Measurements from ENCODE around the gene KRTAP10-8.
"Not testable (repeated sequence)": the region's sequence is repeated elsewhere in the genome, so short reads cannot be mapped to it uniquely, and the experiment has no call there.

Gene KRTAP10-8

GRCh38 chr21:44646366-44647221 is 34.7 kb downstream of the KRTAP10-8 start, which contains the start of gene KRTAP10-11:
Gene KRTAP10-11 (plus strand): TSS chr21:44646414. CDS start chr21:44646459, 45 bp downstream.
- DNase-seq (ENCODE audit: low read depth in 2 of 2), result not testable (repeated sequence)

DNA sequence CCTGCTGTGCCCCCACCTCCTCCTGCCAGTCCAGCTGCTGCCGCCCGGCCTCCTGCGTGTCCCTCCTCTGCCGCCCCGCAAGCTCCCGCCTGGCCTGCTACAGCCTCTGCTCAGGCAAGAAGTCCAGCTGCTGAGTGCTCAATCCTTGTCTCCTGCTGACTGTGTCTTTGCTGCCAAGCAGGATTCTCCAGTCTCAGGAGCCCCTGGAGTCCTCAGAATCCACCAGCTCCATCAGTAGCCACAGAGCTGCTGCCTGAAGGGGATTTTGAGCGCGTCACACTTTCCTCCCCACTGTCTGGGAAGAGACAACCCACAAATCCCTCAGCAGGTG is 35.3 kb downstream of the KRTAP10-8 start:
- DNase-seq (ENCODE audit: low read depth in 2 of 2), result no peak

DNA sequence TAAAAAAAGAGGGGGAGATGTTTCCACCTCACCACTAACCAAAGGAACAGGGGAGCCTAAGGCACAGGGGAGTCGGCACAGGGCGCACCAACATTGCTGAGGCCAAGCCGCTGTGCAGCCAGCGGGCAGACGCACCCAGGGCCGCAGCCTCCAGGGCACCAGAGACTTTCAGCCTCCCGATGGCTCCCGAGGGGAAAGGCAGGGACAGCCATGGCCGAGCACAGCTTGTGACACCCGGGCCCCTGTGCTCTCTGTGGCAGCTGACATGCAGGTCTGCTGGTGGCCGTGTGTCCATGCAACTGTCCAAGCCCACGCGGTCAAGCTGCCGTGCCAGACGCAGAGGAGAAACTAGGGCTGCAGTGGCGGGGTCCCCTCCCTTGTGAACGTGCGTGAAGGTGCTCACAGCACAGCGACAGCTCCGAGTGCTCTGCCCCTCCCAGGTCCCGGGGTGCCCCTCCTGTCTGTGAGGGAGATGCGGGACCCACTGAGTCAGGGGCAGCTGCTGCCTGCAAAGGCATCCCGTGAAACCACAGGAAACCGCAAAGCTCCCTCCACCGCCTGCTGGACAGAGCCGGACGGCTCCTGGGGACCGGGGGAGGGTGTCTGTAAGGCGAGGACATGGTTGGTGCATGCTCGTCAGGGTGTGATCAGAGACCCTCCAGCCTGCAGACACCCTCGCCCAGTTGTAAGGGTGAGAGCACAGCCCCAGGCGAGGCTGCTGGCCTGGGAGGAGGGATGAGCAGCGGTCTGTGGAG is 36.9 kb downstream of the KRTAP10-8 start:
- no peak for DNase-seq (ENCODE audit: low read depth in 2 of 2)

- DNase-seq (ENCODE audit: low read depth in 2 of 2), result no peak
These were observed 37.7 kb downstream of the KRTAP10-8 start for GRCh38 chr21:44649521-44650100.

DNA sequence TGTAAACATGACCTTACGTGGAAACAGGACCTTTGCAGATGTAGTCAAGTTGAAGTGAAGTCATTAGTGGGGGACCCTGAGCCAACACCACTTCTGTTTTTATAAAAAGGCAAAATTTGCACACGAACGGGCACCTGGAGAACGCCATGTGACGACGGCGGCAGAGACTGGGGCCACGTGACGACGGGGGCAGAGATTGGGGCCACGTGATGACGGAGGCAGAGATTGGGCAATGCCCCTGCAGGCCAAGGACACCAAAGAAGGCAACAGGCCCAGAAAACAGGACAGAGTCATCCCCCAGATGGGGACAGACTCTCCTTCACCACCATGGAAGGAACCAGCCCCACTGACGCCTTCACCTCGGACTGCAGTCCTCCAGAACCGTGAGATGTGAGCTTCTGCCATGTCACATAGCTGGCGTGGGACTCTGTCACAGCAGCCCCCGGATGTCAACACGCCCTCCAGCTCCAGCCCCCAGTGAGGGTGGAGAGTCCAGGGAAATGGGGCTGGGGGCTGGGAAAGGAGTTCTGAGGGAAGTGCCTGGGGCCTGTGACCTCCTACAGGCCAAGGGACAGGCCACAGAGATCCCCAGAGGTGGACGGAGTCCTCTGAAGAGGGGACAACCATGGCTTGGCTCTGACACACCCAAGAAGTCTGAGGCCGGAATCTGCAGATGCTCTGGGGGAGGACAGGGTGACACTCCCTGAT is 38.5 kb downstream of the KRTAP10-8 start:
- no peak for DNase-seq (ENCODE audit: low read depth in 2 of 2)

- DNase-seq (ENCODE audit: low read depth in 2 of 2), result no peak
These were observed 39.2 kb downstream of the KRTAP10-8 start for GRCh38 chr21:44650973-44651675.

DNA sequence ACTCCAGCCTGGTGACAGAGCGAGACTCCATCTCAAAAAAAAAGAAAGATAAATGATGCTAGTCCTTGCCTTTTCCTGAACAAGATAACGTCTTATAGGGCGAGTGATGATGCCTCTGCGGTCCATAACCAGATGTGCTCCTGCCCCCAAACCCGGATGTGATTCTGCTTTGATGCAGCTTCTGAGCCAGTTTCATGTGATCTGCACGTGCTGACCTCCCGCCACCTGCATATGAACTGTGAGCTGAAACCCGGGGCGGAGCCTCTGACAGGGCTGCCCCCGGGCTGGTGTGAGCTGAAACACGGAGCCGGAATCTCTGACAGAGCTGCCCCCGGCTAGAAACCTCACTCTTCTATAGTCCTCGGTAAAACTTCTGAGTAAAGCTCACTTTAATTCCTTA is 41.2 kb downstream of the KRTAP10-8 start:
- no peak for DNase-seq (ENCODE audit: low read depth in 2 of 2)

DNA sequence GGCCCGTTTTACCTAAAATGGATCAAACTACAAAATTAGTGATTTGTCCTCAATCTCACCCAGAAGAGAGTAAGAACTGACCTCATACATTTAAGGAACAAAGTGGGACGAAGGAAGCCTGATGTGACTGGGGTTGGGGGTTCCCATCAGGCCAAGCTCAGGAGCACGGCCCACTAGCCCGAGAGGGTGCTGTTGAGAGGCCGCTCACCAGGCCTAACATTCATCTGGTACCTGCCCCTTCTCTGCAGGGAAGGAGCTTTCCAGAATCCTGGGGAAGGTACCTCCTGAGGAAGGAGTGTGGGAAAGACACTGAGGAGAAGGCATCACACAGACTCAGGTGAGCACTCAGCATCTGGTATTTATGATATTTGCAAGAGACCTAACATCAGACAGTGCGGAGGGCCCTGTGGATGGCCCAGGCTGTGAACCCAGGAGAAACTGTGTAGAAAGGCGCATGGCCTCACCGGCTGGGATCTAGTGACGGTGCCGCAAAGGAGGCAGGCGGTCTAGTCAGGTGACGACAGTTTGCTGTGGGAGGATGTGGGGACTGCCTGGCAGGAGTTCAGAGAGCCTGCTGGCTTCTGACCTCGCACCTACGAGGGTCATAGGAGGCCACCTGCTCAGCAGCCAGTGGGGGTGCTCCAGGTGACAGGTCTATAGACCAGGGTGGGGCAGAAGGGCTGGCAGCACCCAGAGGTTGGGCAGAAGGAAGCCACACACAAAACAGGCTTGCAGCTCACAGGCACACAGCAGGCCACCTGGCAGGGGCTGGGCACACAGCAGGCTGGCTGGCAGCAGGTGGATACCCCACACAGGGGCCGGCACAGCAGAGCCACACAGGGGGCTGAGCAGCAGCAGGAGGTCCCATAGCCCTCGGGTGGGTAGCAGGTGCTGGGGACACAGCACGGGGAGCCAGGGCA is 42.0 kb downstream of the KRTAP10-8 start:
- no peak for DNase-seq (ENCODE audit: low read depth in 2 of 2)

DNA sequence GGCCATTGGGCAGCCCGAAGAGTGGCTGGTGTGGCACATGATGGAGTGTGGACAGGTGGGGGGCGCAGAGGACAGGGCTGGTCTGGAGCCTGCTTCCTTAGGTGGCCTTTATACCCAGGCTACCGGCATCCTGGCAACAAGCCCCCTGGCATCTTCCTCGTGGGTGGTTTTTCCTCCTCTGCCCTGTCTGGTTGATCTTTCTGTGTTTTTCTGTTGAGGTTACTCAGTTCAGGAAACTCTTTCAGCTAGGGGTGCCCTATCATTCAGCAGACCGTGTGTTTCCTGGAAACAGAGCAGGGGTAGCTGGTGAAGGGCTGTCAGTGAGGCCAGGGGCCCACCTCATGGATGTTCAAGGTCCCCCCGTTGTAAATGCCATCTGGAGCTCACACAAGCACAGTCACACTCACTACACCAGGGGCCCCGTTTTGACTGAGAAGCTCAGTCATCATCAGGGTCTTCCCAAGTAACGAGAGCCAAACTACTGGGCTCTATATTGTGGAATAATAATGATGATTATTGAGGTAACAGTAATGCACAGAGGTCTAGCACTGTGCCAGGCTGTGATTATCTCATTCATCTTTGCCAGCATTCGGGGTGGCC is 42.8 kb downstream of the KRTAP10-8 start, which contains the start of gene KRTAP12-4:
KRTAP12-4 (minus strand) TSS at position 84 of the 600 bp plus-strand sequence; CDS start at position 39, 45 bp downstream.
- DNase-seq (ENCODE audit: low read depth in 2 of 2), result no peak

DNA sequence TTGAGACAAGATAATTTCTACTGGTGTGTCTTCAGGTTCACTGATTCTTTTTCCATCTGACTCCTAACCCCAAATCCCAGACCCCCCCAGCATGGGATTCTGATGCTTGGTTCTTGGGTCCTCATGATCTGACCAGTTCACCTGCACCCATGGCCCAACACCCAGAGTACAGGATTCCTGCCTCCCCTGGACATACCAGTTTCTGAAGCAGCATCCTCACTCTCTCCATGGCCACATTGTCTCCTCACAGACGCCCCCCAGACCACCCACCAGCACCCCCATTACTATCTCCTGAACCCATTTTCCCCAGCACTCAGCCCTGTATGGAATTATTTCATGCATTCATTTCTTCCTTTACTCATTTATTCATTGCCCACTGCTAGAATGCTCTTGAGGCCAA is 45.0 kb downstream of the KRTAP10-8 start:
- no peak for DNase-seq (ENCODE audit: low read depth in 2 of 2)

DNA sequence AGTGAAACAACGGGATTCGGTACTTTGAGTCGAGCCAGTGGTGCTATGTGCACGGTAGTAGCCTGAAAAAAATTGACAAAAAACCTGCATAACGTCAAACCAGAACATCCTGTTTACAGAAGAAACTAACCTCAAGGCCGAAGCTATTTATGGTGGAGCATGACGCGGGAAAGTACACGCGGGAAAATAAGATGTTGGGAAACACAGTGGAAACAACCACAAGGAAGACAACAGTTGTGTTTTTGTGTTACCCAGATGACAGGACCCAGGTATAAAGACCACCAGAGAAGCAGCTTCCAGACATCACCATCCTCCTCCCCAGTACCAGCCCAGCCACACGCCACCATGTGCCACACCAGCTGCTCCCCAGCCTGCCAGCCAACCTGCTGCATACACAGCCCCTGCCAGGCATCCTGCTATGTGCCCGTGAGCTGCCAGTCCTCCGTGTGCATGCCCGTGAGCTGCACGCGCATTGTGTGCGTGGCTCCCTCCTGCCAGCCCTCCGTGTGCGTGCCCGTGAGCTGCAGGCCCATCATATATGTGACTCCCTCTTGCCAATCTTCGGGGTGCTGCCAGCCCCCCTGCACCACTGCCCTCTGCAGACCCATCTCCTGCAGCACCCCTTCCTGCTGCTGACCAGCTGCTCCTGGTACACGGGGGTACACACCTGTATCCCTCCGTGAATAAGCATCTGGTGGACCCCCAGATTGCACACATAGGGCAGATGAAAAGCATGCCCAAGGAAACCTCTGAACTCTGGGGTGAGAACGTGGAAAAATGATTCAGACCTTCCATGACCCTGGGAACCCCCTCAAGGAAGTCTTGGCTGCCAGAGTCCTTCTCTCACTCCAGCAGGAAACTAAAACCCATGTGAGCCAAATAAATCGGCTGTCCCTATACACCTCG is 46.0 kb downstream of the KRTAP10-8 start, which contains the start of gene KRTAP12-3:
KRTAP12-3 (plus strand) TSS at position 298 of the 906 bp plus-strand sequence; CDS start at position 346, 48 bp downstream.
- DNase-seq (ENCODE audit: low read depth in 2 of 2), result no peak

- DNase-seq (ENCODE audit: low read depth in 2 of 2), result no peak
These were observed 46.6 kb downstream of the KRTAP10-8 start for GRCh38 chr21:44658541-44658910.

DNA sequence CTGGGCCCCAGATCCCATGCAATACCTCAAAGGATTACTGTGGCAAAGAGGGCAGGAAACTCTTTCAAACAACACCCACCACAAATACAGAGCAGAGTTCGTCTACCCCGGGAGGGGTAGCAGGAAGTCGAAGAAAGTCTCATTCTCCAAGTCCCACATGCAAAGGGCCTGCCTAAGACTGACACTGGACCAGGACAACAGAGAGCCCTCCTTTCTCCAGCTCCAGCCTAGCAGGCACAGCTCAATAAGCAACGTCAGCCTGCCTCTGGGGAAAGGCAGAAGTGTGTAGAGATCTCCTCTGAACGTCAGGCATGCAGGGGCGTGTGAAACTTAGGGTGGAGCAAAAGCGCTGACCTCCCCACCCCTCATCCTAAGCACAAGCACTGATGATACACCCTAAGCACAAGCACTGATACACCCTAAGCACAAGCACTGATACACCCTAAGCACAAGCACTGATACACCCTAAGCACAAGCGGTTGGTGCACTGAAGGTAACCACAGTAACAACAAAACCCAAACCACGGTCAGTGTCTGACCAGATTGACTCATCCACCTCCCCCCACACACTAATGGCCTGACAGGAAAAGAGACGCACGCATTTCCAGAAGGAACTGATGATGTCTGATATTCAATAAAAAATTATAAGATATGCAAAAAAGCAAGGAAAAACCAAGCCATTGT is 47.2 kb downstream of the KRTAP10-8 start:
- no peak for DNase-seq (ENCODE audit: low read depth in 2 of 2)

- DNase-seq (ENCODE audit: low read depth in 2 of 2), result not testable (repeated sequence)
These were observed 49.7 kb downstream of the KRTAP10-8 start for GRCh38 chr21:44661567-44661966.
